SK-N-SH treated with all-trans-retinoic acid at 6 μM for 48 hours (cell line): ENCODE data around the gene PLA2G2F.

Experiments
- ATAC-seq: fragments of 200-7000 bp; cut with Tn5 transposase; 3 replicates; pipeline ENCODE4 v1.9.1; 2020; ENCODE audit warnings: mild to moderate bottlenecking, moderate library complexity
- ARNTL ChIP-seq: fragments of 450-650 bp; formaldehyde crosslinking; IDR thresholded peaks from 2 replicates; pipeline ENCODE4 v1.5.0; 2020; ENCODE audit warnings: low read depth, mild to moderate bottlenecking, moderate library complexity, borderline replicate concordance
- BACH2 ChIP-seq: fragments of 250-450 bp; sonication (Bioruptor Pico); IDR thresholded peaks from 2 replicates; pipeline ENCODE4 v1.9.0; 2021; ENCODE audit warnings: mild to moderate bottlenecking, borderline replicate concordance
- CREB5 ChIP-seq: fragments of 250-450 bp; sonication (Bioruptor Pico); IDR thresholded peaks from 2 replicates; pipeline ENCODE4 v1.5.1; 2020; ENCODE audit warnings: low read depth, mild to moderate bottlenecking, moderate library complexity
- CSDC2 ChIP-seq: fragments of 250-450 bp; sonication (Bioruptor Pico); IDR thresholded peaks from 2 replicates; pipeline ENCODE4 v1.5.0; 2020; ENCODE audit warnings: mild to moderate bottlenecking, moderate library complexity
- ESRRG ChIP-seq: fragments of 250-450 bp; sonication (Bioruptor Pico); IDR thresholded peaks from 2 replicates; pipeline ENCODE4 v1.6.1; 2021; ENCODE audit warnings: mild to moderate bottlenecking
- ISL1 ChIP-seq: fragments of 250-450 bp; sonication (Bioruptor Pico); IDR thresholded peaks from 2 replicates; pipeline ENCODE4 v2.1.2; 2022; ENCODE audit warnings: mild to moderate bottlenecking, moderate library complexity
- OSR1 ChIP-seq: fragments of 250-450 bp; sonication (Bioruptor Pico); IDR thresholded peaks from 2 replicates; pipeline ENCODE4 v1.8.0; 2022; ENCODE audit warnings: moderate library complexity, mild to moderate bottlenecking, inconsistent platforms
- PATZ1 ChIP-seq: fragments of 250-450 bp; sonication (Bioruptor Pico); IDR thresholded peaks from 2 replicates; pipeline ENCODE4 v1.8.0; 2020; ENCODE audit warnings: mild to moderate bottlenecking, moderate library complexity, borderline replicate concordance
- POU6F1 ChIP-seq: fragments of 250-450 bp; sonication (Bioruptor Pico); IDR thresholded peaks from 2 replicates; pipeline ENCODE4 v1.8.0; 2021; ENCODE audit warnings: low read depth, mild to moderate bottlenecking, moderate library complexity, borderline replicate concordance
- PPARA ChIP-seq: fragments of 250-450 bp; sonication (Bioruptor Pico); IDR thresholded peaks from 2 replicates; pipeline ENCODE4 v1.5.0; 2020; ENCODE audit warnings: mild to moderate bottlenecking, borderline replicate concordance
- RARB ChIP-seq: fragments of 250-450 bp; sonication (Bioruptor Pico); IDR thresholded peaks from 2 replicates; pipeline ENCODE4 v1.8.0; 2021; ENCODE audit warnings: mild to moderate bottlenecking, moderate library complexity
- SNAI2 ChIP-seq: fragments of 250-450 bp; sonication (Bioruptor Pico); IDR thresholded peaks from 2 replicates; pipeline ENCODE4 v1.5.0; 2020; ENCODE audit warnings: mild to moderate bottlenecking, moderate library complexity
- TCF4 ChIP-seq: fragments of 250-450 bp; sonication (Bioruptor Pico); IDR thresholded peaks from 2 replicates; pipeline ENCODE4 v1.8.0; 2021; ENCODE audit warnings: mild to moderate bottlenecking, moderate library complexity, borderline replicate concordance
- TOX ChIP-seq: fragments of 250-450 bp; sonication (Bioruptor Pico); IDR thresholded peaks from 2 replicates; pipeline ENCODE4 v1.8.0; 2021; ENCODE audit warnings: mild to moderate bottlenecking, moderate library complexity, borderline replicate concordance
- ZC3H10 ChIP-seq: fragments of 250-450 bp; sonication (Bioruptor Pico); IDR thresholded peaks from 2 replicates; pipeline ENCODE4 v1.5.1; 2021; ENCODE audit warnings: mild to moderate bottlenecking, moderate library complexity
- ZFP3 ChIP-seq: fragments of 250-450 bp; sonication (Bioruptor Pico); IDR thresholded peaks from 2 replicates; pipeline ENCODE4 v1.5.0; 2020; ENCODE audit warnings: mild to moderate bottlenecking, moderate library complexity
- ZNF565 ChIP-seq: fragments of 450-650 bp; formaldehyde crosslinking; conservative IDR thresholded peaks from 2 replicates; pipeline ENCODE4 v1.5.0; 2020; ENCODE audit warnings: low read depth, mild to moderate bottlenecking, moderate library complexity
- ZNF70 ChIP-seq: fragments of 450-650 bp; formaldehyde crosslinking; IDR thresholded peaks from 2 replicates; pipeline ENCODE4 v1.5.0; 2020; ENCODE audit warnings: mild to moderate bottlenecking, moderate library complexity
- ZNF8 ChIP-seq: fragments of 450-650 bp; formaldehyde crosslinking; IDR thresholded peaks from 2 replicates; pipeline ENCODE4 v1.5.0; 2020; ENCODE audit warnings: mild to moderate bottlenecking, moderate library complexity
- TF ChIP-seq, protein P1 (sequence below): fragments of 250-450 bp; sonication (Bioruptor Pico); IDR thresholded peaks from 2 replicates; pipeline ENCODE4 v1.5.0; 2020; ENCODE audit warnings: mild to moderate bottlenecking, moderate library complexity
- TF ChIP-seq, protein P2 (sequence below): fragments of 250-450 bp; sonication (Bioruptor Pico); IDR thresholded peaks from 2 replicates; pipeline ENCODE4 v1.5.1; 2021; ENCODE audit warnings: mild to moderate bottlenecking, moderate library complexity

PLA2G2F gene

DNA sequence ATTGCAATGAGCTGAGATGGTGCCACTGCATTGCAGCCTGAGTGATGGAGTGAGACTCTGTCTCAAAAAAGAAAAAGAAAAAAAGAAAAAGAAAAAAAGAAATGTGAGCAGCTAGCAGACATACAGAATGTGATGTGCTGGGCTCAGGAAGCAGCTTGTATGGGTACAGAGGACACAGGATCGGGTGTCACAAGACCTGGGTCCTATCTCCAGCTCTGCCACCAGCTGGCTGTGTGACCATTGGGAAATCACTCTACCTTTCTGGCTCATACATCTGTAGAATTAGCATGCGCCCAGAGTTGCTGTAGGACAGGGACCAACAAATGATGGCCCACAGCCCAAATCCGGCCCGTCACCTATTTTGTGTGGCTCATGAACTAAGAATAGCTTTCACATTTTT, 50.5 kb downstream of the PLA2G2F start:
- ATAC-seq, result no peak

GRCh38 chr1:20190256-20191160, 51.4 kb downstream of the PLA2G2F start:
- no peak for ATAC-seq
- TF ChIP-seq PPARA (CRISPR knock-in tag) (no peak), TCF4 (CRISPR knock-in tag) (no peak), TOX (CRISPR knock-in tag) (no peak)

More for the DNA sequence above, 50.5 kb downstream of the PLA2G2F start:
- no peak for TF ChIP-seq ZNF70 (CRISPR knock-in tag)
- no peak for TF ChIP-seq OSR1 (CRISPR knock-in tag)
- no peak for TF ChIP-seq POU6F1 (CRISPR knock-in tag)
- TF ChIP-seq BACH2, result no peak
- TF ChIP-seq ARNTL (CRISPR knock-in tag), result no peak
- TF ChIP-seq TOX (CRISPR knock-in tag), result no peak
- TF ChIP-seq ISL1 (CRISPR knock-in tag), result no peak
- TF ChIP-seq CREB5 (CRISPR knock-in tag), result no peak
- no peak for TF ChIP-seq PPARA (CRISPR knock-in tag)
- no peak for TF ChIP-seq SNAI2
- no peak for TF ChIP-seq CSDC2 (CRISPR knock-in tag)
- TF ChIP-seq, all 23 proteins: peak for 0

- ATAC-seq, result no peak
- TF ChIP-seq, protein P1, sequence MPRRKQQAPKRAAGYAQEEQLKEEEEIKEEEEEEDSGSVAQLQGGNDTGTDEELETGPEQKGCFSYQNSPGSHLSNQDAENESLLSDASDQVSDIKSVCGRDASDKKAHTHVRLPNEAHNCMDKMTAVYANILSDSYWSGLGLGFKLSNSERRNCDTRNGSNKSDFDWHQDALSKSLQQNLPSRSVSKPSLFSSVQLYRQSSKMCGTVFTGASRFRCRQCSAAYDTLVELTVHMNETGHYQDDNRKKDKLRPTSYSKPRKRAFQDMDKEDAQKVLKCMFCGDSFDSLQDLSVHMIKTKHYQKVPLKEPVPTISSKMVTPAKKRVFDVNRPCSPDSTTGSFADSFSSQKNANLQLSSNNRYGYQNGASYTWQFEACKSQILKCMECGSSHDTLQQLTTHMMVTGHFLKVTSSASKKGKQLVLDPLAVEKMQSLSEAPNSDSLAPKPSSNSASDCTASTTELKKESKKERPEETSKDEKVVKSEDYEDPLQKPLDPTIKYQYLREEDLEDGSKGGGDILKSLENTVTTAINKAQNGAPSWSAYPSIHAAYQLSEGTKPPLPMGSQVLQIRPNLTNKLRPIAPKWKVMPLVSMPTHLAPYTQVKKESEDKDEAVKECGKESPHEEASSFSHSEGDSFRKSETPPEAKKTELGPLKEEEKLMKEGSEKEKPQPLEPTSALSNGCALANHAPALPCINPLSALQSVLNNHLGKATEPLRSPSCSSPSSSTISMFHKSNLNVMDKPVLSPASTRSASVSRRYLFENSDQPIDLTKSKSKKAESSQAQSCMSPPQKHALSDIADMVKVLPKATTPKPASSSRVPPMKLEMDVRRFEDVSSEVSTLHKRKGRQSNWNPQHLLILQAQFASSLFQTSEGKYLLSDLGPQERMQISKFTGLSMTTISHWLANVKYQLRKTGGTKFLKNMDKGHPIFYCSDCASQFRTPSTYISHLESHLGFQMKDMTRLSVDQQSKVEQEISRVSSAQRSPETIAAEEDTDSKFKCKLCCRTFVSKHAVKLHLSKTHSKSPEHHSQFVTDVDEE (CRISPR knock-in tag), result no peak
- no peak for TF ChIP-seq ZNF565 (CRISPR knock-in tag)
- no peak for TF ChIP-seq ZC3H10
- no peak for TF ChIP-seq CREB5 (CRISPR knock-in tag)
- TF ChIP-seq ISL1 (CRISPR knock-in tag), result no peak
- TF ChIP-seq TOX (CRISPR knock-in tag), result no peak
- no peak for TF ChIP-seq ARNTL (CRISPR knock-in tag)
- no peak for TF ChIP-seq SNAI2
- no peak for TF ChIP-seq ZNF70 (CRISPR knock-in tag)
- no peak for TF ChIP-seq RARB (CRISPR knock-in tag)
- TF ChIP-seq OSR1 (CRISPR knock-in tag), result no peak
- no peak for TF ChIP-seq ZFP3 (CRISPR knock-in tag)
- TF ChIP-seq, protein P2, sequence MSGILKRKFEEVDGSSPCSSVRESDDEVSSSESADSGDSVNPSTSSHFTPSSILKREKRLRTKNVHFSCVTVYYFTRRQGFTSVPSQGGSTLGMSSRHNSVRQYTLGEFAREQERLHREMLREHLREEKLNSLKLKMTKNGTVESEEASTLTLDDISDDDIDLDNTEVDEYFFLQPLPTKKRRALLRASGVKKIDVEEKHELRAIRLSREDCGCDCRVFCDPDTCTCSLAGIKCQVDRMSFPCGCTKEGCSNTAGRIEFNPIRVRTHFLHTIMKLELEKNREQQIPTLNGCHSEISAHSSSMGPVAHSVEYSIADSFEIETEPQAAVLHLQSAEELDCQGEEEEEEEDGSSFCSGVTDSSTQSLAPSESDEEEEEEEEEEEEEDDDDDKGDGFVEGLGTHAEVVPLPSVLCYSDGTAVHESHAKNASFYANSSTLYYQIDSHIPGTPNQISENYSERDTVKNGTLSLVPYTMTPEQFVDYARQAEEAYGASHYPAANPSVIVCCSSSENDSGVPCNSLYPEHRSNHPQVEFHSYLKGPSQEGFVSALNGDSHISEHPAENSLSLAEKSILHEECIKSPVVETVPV (CRISPR knock-in tag), result no peak
- TF ChIP-seq PPARA (CRISPR knock-in tag), result no peak
- no peak for TF ChIP-seq ZNF8 (CRISPR knock-in tag)
- no peak for TF ChIP-seq PATZ1 (CRISPR knock-in tag)
- no peak for TF ChIP-seq ESRRG (CRISPR knock-in tag)
- no peak for TF ChIP-seq TCF4 (CRISPR knock-in tag)
- no peak for TF ChIP-seq CSDC2 (CRISPR knock-in tag)
Observed at GRCh38 chr1:20191266-20191825, 52.2 kb downstream of the PLA2G2F start.
